ENCODE results near the gene S100A6. TPM values are rescaled to one million over a fixed set of nuclear protein-coding genes. Genes with fewer than 3 reads are reported as not detected.

S100A6 gene
- total RNA-seq, 1 experiment from 2014 or later = 106 TPM

DNA sequence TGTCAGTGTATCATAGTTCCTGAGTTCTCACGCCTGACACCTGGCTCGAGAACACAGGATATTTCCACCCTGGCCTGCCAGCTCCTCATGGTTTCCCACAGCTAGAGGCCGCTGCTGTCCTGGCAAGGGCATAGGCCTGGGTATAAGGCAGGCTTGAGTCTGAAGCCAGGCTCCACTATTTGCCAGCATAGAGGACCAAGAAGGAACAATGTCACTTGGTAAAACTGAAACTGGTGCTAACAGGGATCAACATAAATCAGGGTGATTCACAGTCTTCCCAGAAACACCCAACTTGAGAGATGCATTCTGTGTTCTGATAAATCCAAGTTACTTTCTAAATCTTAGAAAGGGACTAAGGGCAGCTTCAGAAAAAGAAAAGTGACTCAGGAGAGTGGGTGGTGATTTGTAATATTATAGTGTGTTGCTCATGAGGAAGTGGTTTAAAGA lies 36.8 kb upstream of the S100A6 start:
- no TSS peak for BruUV-seq (replicated peaks)
- ChIA-PET POLR2A (ENCODE audit: low non-redundant PET) (no interaction called here), CTCF (interaction anchor here (0.9 to 1.0 kb wide), 2 partner anchors 45 to 151 kb away, joined by 3 read pairs; no protein-coding TSS in a partner anchor)
- Histone ChIP-seq H3K27ac (ENCODE audit: low read depth, low read length, poor library complexity, severe bottlenecking) (no peak overlapping the region), H3K4me3 (ENCODE audit: low read depth, low read length, poor library complexity, severe bottlenecking) (no peak overlapping the region), H3K27me3 (replicated peaks; ENCODE audit: insufficient read depth, low read depth, low read length, poor library complexity) (no peaks in the 10 kb centered on the region), H3K9me3 (ENCODE audit: low read depth, low read length, poor library complexity, severe bottlenecking) (no peaks in the 10 kb centered on the region), H3K4me1 (ENCODE audit: insufficient read depth, low read length, poor library complexity, severe bottlenecking) (peaks cover 9% of the 10 kb centered on the region), H3K36me3 (ENCODE audit: insufficient read depth, low read length, poor library complexity, severe bottlenecking) (no peaks in the 10 kb centered on the region)
- peak; percentile 56 for DNase-seq (ENCODE audit: low spot score)
- intact Hi-C loops (cut with micrococcal nuclease; ENCODE audit: unreplicated experiment) = no loop called here
- TF ChIP-seq, protein P1, sequence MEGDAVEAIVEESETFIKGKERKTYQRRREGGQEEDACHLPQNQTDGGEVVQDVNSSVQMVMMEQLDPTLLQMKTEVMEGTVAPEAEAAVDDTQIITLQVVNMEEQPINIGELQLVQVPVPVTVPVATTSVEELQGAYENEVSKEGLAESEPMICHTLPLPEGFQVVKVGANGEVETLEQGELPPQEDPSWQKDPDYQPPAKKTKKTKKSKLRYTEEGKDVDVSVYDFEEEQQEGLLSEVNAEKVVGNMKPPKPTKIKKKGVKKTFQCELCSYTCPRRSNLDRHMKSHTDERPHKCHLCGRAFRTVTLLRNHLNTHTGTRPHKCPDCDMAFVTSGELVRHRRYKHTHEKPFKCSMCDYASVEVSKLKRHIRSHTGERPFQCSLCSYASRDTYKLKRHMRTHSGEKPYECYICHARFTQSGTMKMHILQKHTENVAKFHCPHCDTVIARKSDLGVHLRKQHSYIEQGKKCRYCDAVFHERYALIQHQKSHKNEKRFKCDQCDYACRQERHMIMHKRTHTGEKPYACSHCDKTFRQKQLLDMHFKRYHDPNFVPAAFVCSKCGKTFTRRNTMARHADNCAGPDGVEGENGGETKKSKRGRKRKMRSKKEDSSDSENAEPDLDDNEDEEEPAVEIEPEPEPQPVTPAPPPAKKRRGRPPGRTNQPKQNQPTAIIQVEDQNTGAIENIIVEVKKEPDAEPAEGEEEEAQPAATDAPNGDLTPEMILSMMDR (conservative IDR thresholded peaks at IDR 0.05; ENCODE audit: low read depth, low read length) = peak; percentile 62
- no peak for TF ChIP-seq EZH2 (IDR thresholded peaks at IDR 0.05; ENCODE audit: borderline replicate concordance, low read depth, low read length, poor library complexity, severe bottlenecking)

- POLR2A ChIA-PET (ENCODE audit: low non-redundant PET) = no interaction called here
- intact Hi-C loops (cut with micrococcal nuclease; ENCODE audit: unreplicated experiment) = no loop called here
- DNase-seq (ENCODE audit: low spot score) = no peak
Measured at GRCh38 chr1:153571706-153572105, 35.9 kb upstream of the S100A6 start.

DNA sequence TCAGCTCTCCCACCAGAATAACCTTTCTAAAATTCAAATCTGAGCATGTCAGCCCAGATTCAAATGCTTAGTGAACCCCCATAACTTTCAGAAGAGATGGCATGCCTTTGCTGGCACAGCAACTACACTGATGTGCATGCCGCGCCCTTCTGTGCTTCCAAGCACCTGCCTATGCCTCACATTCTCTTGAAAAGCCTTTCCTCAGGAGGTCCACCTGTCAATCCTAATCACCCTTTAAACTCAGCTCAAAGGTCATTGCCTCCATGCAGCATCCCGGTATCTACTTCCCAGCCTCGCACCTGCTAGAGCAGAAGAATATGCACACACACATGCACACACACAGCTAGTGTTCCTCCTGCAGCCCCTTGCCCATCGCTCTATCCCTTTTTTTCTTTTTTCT lies 35.1 kb upstream of the S100A6 start:
- no peak for DNase-seq (ENCODE audit: low spot score)
- intact Hi-C loops (cut with micrococcal nuclease; ENCODE audit: unreplicated experiment) = no loop called here
- Histone ChIP-seq H3K4me1 (ENCODE audit: insufficient read depth, low read length, poor library complexity, severe bottlenecking) (peaks cover 20% of the 10 kb centered on the region), H3K27me3 (replicated peaks; ENCODE audit: insufficient read depth, low read depth, low read length, poor library complexity) (no peaks in the 10 kb centered on the region), H3K36me3 (ENCODE audit: insufficient read depth, low read length, poor library complexity, severe bottlenecking) (no peaks in the 10 kb centered on the region), H3K27ac (ENCODE audit: low read depth, low read length, poor library complexity, severe bottlenecking) (no peak overlapping the region), H3K9me3 (ENCODE audit: low read depth, low read length, poor library complexity, severe bottlenecking) (no peaks in the 10 kb centered on the region), H3K4me3 (ENCODE audit: low read depth, low read length, poor library complexity, severe bottlenecking) (no peak overlapping the region)
- POLR2A ChIA-PET (ENCODE audit: low non-redundant PET) = no interaction called here
- no peak for TF ChIP-seq EZH2 (IDR thresholded peaks at IDR 0.05; ENCODE audit: borderline replicate concordance, low read depth, low read length, poor library complexity, severe bottlenecking)
- TF ChIP-seq, protein P1 (conservative IDR thresholded peaks at IDR 0.05; ENCODE audit: low read depth, low read length) = no peak
- CTCF ChIA-PET = interaction anchor here (0.6 to 1.5 kb wide), 2 partner anchors 34 to 47 kb away, joined by 3 to 5 read pairs; no protein-coding TSS in a partner anchor
- BruUV-seq (replicated peaks) = no TSS peak

More at GRCh38 chr1:153571706-153572105, 35.9 kb upstream of the S100A6 start:
- CTCF ChIA-PET = interaction anchor here (0.9 to 1.5 kb wide), 2 partner anchors 46 to 151 kb away, joined by 3 read pairs; no protein-coding TSS in a partner anchor
- Histone ChIP-seq H3K27ac (ENCODE audit: low read depth, low read length, poor library complexity, severe bottlenecking) (no peak overlapping the region), H3K4me3 (ENCODE audit: low read depth, low read length, poor library complexity, severe bottlenecking) (no peak overlapping the region), H3K9me3 (ENCODE audit: low read depth, low read length, poor library complexity, severe bottlenecking) (no peaks in the 10 kb centered on the region), H3K27me3 (replicated peaks; ENCODE audit: insufficient read depth, low read depth, low read length, poor library complexity) (no peaks in the 10 kb centered on the region), H3K36me3 (ENCODE audit: insufficient read depth, low read length, poor library complexity, severe bottlenecking) (no peaks in the 10 kb centered on the region), H3K4me1 (ENCODE audit: insufficient read depth, low read length, poor library complexity, severe bottlenecking) (peaks cover 13% of the 10 kb centered on the region)
- BruUV-seq (replicated peaks) = no TSS peak
- no peak for TF ChIP-seq EZH2 (IDR thresholded peaks at IDR 0.05; ENCODE audit: borderline replicate concordance, low read depth, low read length, poor library complexity, severe bottlenecking)
- TF ChIP-seq, protein P1 (conservative IDR thresholded peaks at IDR 0.05; ENCODE audit: low read depth, low read length) = no peak
